GM12892 (cell line): ENCODE measurements around the gene GOSR2.
"Not testable (repeated sequence)": the region's sequence is repeated elsewhere in the genome, so short reads cannot be mapped to it uniquely, and the experiment has no call there.

Experiments used
- DNase-seq: peaks from one replicate; pipeline ENCODE4 v3.0.0; 2011; ENCODE audit not compliant: insufficient read length
- FAIRE-seq: peaks from 2 replicates; lab custom pipeline; 2011; peaks lifted over from hg19 to GRCh38; lab: Jason Lieb, UNC
- POLR2A ChIP-seq: IDR thresholded peaks from 2 replicates; pipeline ENCODE4 v1.6.1; 2011; ENCODE audit warnings: low read depth, low read length, control low read depth
- POLR2AphosphoS5 ChIP-seq: IDR thresholded peaks from 2 replicates; pipeline ENCODE4 v1.6.1; 2011; ENCODE audit warnings: low read depth, low read length, control low read depth
- TAF1 ChIP-seq: IDR thresholded peaks from 2 replicates; pipeline ENCODE4 v1.6.1; 2011; ENCODE audit warnings: low read depth, mild to moderate bottlenecking, control low read depth, low read length, borderline replicate concordance

The GOSR2 gene

GRCh38 chr17:46916623-46917022 is 6.3 kb upstream of the GOSR2 start:
- no peak for DNase-seq
- no peak for FAIRE-seq
- TF ChIP-seq POLR2AphosphoS5 (no peak), POLR2A (no peak), TAF1 (no peak)

DNA sequence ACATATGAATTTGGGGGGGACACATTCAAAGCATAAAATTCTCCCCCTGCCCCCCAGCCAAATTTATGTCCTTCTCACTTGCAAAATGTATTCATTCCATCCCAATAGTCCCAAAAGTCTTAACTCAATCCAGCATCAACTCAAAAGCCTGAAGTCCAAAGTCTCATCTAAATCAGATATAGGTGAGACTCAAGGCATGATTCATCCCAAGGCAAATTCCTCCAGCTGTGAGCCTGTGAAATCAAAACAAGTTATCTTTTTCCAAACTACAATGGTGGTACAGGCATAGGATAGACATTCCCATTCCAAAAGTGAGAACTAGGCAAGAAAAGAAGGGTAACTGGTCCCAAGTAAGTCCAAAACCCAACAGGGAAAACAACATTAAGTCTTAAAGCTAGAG is 5.9 kb upstream of the GOSR2 start:
- FAIRE-seq, result no peak
- DNase-seq, result no peak
- TF ChIP-seq TAF1 (no peak), POLR2AphosphoS5 (no peak), POLR2A (no peak)

DNA sequence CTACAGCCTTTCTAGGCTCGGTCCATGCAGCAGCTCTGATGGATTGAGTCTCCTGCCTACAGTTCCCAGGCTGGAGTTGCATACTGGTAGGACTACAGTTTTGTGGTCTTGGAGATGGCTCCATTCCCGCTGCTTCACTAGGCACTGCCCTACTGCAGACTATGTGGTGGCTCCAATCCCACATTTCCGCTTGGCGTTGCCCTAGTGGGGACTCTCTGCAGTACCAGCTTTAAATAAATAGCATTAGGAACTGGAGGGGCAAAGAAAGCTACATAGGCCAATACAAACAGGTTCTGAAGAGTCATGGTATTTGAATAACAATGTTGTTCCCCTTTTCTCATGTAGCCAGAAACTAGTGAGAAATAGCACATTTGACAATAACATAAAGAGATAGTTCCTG is 5.4 kb upstream of the GOSR2 start:
- DNase-seq (no peak), FAIRE-seq (no peak)
- no peak for TF ChIP-seq TAF1
- no peak for TF ChIP-seq POLR2A
- TF ChIP-seq POLR2AphosphoS5, result no peak

- not testable (repeated sequence) for DNase-seq, FAIRE-seq
These were observed 998 bp upstream of the GOSR2 start for GRCh38 chr17:46921962-46922361.

DNA sequence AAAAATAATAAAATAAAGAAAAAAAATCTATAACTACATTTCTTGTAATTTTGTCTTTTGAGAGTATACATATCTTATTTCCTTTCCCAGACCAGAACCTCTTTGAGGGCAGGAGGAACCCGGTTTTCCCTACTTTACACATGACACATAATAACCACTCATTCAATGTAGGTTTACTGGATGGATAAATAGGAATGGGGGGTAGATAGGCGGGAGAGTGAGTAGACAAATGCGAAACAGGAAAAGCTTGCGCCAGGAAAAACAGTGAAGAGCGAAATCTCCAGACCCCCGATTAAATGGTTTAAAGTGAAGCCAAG is 515 bp upstream of the GOSR2 start:
- FAIRE-seq, result no peak
- DNase-seq, result no peak
- no peak for TF ChIP-seq POLR2A
- TF ChIP-seq TAF1, result no peak
- TF ChIP-seq POLR2AphosphoS5, result no peak

- DNase-seq (no peak), FAIRE-seq (no peak)
- TF ChIP-seq POLR2AphosphoS5 (no peak), POLR2A (no peak), TAF1 (no peak)
These were observed 2.4 kb downstream of the GOSR2 start for GRCh38 chr17:46925185-46925868.

- TF ChIP-seq TAF1, result no peak
- TF ChIP-seq POLR2AphosphoS5, result no peak
- no peak for TF ChIP-seq POLR2A
- DNase-seq (no peak), FAIRE-seq (no peak)
These were observed 5.7 kb downstream of the GOSR2 start for GRCh38 chr17:46928467-46929261.

DNA sequence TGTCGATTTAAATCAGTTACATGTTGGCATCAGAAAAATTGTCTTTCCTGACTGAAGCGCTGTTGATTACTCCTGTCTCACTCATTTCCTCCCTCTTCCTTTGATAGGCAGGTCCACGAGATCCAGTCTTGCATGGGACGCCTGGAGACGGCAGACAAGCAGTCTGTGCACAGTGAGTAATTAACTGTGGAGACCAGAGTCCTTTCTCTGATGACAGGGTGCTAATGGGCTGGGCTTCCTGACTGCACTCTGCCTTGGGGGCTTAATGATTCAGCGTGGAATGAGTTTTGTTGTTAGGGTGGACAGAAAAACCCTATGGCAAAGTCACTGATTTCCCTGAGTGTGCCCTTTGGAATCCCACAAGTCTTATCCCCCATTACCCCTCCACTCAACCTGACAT is 6.5 kb downstream of the GOSR2 start:
- FAIRE-seq (no peak), DNase-seq (no peak)
- no peak for TF ChIP-seq POLR2AphosphoS5

DNA sequence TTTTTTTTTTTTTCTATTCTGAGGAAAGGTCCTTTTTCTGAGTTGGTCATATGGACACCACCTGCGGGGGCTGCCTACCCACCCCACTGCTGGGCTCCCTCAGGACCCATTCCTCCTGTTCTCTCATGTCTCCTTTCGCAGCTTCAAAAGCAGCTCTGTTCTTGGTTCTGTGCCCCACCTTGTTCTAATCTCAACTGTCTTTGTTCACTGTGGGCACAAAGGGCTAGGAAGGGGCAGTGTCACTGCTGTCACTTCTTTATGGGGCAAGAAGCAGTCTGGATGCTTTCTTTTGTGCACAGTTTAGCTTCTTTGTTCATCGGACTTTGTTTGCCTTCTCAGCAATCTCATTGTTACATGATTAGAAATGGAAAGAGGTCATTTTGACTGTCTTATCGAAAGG is 7.1 kb downstream of the GOSR2 start:
- FAIRE-seq (no peak), DNase-seq (no peak)

GRCh38 chr17:46931596-46931995 is 8.6 kb downstream of the GOSR2 start:
- no peak for DNase-seq
- no peak for TF ChIP-seq TAF1
- TF ChIP-seq POLR2A, result no peak
- no peak for TF ChIP-seq POLR2AphosphoS5
- FAIRE-seq, result no peak

More for the DNA sequence above, 7.1 kb downstream of the GOSR2 start:
- TF ChIP-seq POLR2A (no peak), POLR2AphosphoS5 (no peak), TAF1 (no peak)

- DNase-seq, result no peak
- FAIRE-seq, result no peak
These were observed 12.8 kb downstream of the GOSR2 start for GRCh38 chr17:46935658-46936266.

More at GRCh38 chr17:46935658-46936266, 12.8 kb downstream of the GOSR2 start:
- no peak for TF ChIP-seq POLR2A
- no peak for TF ChIP-seq TAF1
- no peak for TF ChIP-seq POLR2AphosphoS5
